Measurements from ENCODE around the gene EML4. TPM values are rescaled to one million over a fixed set of nuclear protein-coding genes. Genes with fewer than 3 reads are reported as not detected.

EML4 gene
- total and polyA plus RNA-seq, 2 donors (not counting 1 experiment from before 2014, with no cell fraction given): 49.4 to 134 TPM

- Mint-ChIP-seq H3K4me1 (peaks cover 9% of the 10 kb centered on the region), H3K9me3 (ENCODE audit: insufficient read depth) (no peaks in the 10 kb centered on the region), H3K4me3 (no peak overlapping the region), H3K27ac (peak overlapping the region; percentile 13), H3K27me3 (no peaks in the 10 kb centered on the region)
- TF ChIP-seq CTCF (IDR thresholded peaks at IDR 0.05): no peak
- TF ChIP-seq EZH2 (IDR thresholded peaks at IDR 0.05; ENCODE audit: borderline replicate concordance, insufficient read depth, low read depth, low read length, poor library complexity, severe bottlenecking): no peak
- DNase-seq (no peak), ATAC-seq (ENCODE audit: low read depth) (no peak)
- Histone ChIP-seq H3K27me3 (replicated peaks in 1 of 4; ENCODE audit: control extremely low read depth in 1 of 4, control insufficient read depth in 3 of 4, insufficient read depth in 4 of 4, low read length in 3 of 4) (no peaks in the 10 kb centered on the region), H3K79me2 (ENCODE audit: control insufficient read depth, insufficient read depth, low read length) (no peaks in the 10 kb centered on the region), H4K20me1 (ENCODE audit: control insufficient read depth, insufficient read depth, low read length, poor library complexity, severe bottlenecking) (no peaks in the 10 kb centered on the region), H3K4me2 (replicated peaks; ENCODE audit: low read depth, low read length, poor library complexity, severe bottlenecking) (no peak overlapping the region), H3K36me3 (replicated peaks in 1 of 2; ENCODE audit: control extremely low read depth in 1 of 2, control insufficient read depth in 1 of 2, extremely low read depth in 1 of 2, insufficient read depth in 2 of 2, low read length in 1 of 2) (peaks cover 5 to 16% of the 10 kb centered on the region in 2 experiments), H3K4me3 (ENCODE audit: control extremely low read depth in 1 of 5, extremely low read depth in 1 of 5, insufficient read depth in 1 of 5, low read depth in 2 of 5, low read length in 4 of 5) (no peak overlapping the region), H2AFZ (ENCODE audit: insufficient read depth, low read depth, low read length, poor library complexity, severe bottlenecking) (no peak overlapping the region), H3K9ac (ENCODE audit: low read length) (no peak overlapping the region), H3K9me3 (ENCODE audit: control extremely low read depth in 1 of 3, control insufficient read depth in 2 of 3, insufficient read depth in 1 of 3, low read length in 2 of 3) (no peaks in the 10 kb centered on the region), H3K27ac (ENCODE audit: low read length in 2 of 2) (no peak overlapping the region), H3K4me1 (ENCODE audit: control insufficient read depth in 2 of 2, insufficient read depth in 2 of 2, low read length in 2 of 2) (no peaks in the 10 kb centered on the region)
- ChIA-PET CTCF (interaction anchor here (1.0 to 3.4 kb wide), 3 partner anchors 46 to 60 kb away, joined by 3 to 9 read pairs (median 5); no protein-coding TSS in a partner anchor), POLR2A (no interaction called here)
- intact Hi-C loops (cut with micrococcal nuclease): no loop called here
Observed at GRCh38 chr2:42150159-42150558, 19.0 kb upstream of the EML4 start.

GRCh38 chr2:42153944-42154581, 15.1 kb upstream of the EML4 start:
- H2AFZ ChIP-seq (ENCODE audit: insufficient read depth, low read depth, low read length, poor library complexity, severe bottlenecking): no peak overlapping the region

More at GRCh38 chr2:42153944-42154581, 15.1 kb upstream of the EML4 start:
- TF ChIP-seq CTCF (IDR thresholded peaks at IDR 0.05) (no peak), EZH2 (IDR thresholded peaks at IDR 0.05; ENCODE audit: borderline replicate concordance, insufficient read depth, low read depth, low read length, poor library complexity, severe bottlenecking) (no peak)
- ChIA-PET CTCF (interaction anchor here (0.7 to 1.2 kb wide), 2 partner anchors 12 to 15 kb away, joined by 4 to 5 read pairs; no protein-coding TSS in a partner anchor), POLR2A (no interaction called here)
- Histone ChIP-seq H3K4me1 (ENCODE audit: control insufficient read depth in 2 of 2, insufficient read depth in 2 of 2, low read length in 2 of 2) (no peaks in the 10 kb centered on the region), H4K20me1 (ENCODE audit: control insufficient read depth, insufficient read depth, low read length, poor library complexity, severe bottlenecking) (no peaks in the 10 kb centered on the region), H3K27me3 (replicated peaks in 1 of 4; ENCODE audit: control extremely low read depth in 1 of 4, control insufficient read depth in 3 of 4, insufficient read depth in 4 of 4, low read length in 3 of 4) (no peaks in the 10 kb centered on the region), H3K4me3 (ENCODE audit: control extremely low read depth in 1 of 5, extremely low read depth in 1 of 5, insufficient read depth in 1 of 5, low read depth in 2 of 5, low read length in 4 of 5) (no peak overlapping the region), H3K9me3 (ENCODE audit: control extremely low read depth in 1 of 3, control insufficient read depth in 2 of 3, insufficient read depth in 1 of 3, low read length in 2 of 3) (no peaks in the 10 kb centered on the region), H3K27ac (ENCODE audit: low read length in 2 of 2) (no peak overlapping the region), H3K79me2 (ENCODE audit: control insufficient read depth, insufficient read depth, low read length) (no peaks in the 10 kb centered on the region), H3K4me2 (replicated peaks; ENCODE audit: low read depth, low read length, poor library complexity, severe bottlenecking) (no peak overlapping the region), H3K9ac (ENCODE audit: low read length) (no peak overlapping the region), H3K36me3 (replicated peaks in 1 of 2; ENCODE audit: control extremely low read depth in 1 of 2, control insufficient read depth in 1 of 2, extremely low read depth in 1 of 2, insufficient read depth in 2 of 2, low read length in 1 of 2) (peaks cover 1 to 2% of the 10 kb centered on the region in 2 experiments)
- H3K4me1 Mint-ChIP-seq: peaks cover 6% of the 10 kb centered on the region
- H3K27me3 Mint-ChIP-seq: no peaks in the 10 kb centered on the region
- no peaks in the 10 kb centered on the region for H3K9me3 Mint-ChIP-seq (ENCODE audit: insufficient read depth)
- WGBS (ENCODE audit: insufficient coverage): 94% methylated on average over 2 of the region's 4 CpGs
- no peak overlapping the region for H3K27ac Mint-ChIP-seq
- H3K4me3 Mint-ChIP-seq: no peak overlapping the region
- intact Hi-C loops (cut with micrococcal nuclease): no loop called here
- ATAC-seq (ENCODE audit: low read depth) (no peak), DNase-seq (no peak)
